Measurements from ENCODE around the gene UCHL5.

DNA sequence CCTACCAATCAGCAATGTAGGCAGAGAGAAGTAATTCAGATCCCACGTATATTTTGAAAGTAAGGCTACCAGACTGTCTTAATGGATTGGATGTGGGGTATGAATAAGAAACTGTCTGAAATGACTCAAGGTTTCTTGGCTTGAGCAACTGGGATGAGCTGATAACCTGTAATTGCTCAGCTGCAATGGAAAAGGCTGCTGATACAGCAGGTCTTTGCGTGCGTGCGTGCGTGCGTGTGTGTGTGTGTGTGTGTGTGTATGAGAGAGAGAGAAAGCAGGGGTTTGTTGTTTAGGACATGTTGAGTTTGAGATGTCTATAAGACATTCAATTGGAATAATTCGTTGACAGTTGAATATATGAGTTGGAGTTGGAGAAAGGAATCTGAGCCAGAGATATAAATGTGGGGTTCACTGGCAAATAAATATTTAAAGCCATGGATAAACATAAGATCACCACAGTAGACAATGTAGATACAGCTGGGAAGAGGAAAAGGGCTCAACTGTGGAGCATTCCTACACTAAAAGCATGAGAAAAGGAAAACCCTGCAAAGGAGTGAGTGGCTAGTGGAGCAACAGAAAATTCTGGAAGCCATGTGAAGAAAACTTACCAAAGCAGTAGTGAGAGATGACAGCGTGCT, 72.9 kb downstream of the UCHL5 start:
- TF ChIP-seq, protein P1, sequence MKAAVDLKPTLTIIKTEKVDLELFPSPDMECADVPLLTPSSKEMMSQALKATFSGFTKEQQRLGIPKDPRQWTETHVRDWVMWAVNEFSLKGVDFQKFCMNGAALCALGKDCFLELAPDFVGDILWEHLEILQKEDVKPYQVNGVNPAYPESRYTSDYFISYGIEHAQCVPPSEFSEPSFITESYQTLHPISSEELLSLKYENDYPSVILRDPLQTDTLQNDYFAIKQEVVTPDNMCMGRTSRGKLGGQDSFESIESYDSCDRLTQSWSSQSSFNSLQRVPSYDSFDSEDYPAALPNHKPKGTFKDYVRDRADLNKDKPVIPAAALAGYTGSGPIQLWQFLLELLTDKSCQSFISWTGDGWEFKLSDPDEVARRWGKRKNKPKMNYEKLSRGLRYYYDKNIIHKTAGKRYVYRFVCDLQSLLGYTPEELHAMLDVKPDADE (IDR thresholded peaks at IDR 0.05), result no peak
- TF ChIP-seq, protein P2, sequence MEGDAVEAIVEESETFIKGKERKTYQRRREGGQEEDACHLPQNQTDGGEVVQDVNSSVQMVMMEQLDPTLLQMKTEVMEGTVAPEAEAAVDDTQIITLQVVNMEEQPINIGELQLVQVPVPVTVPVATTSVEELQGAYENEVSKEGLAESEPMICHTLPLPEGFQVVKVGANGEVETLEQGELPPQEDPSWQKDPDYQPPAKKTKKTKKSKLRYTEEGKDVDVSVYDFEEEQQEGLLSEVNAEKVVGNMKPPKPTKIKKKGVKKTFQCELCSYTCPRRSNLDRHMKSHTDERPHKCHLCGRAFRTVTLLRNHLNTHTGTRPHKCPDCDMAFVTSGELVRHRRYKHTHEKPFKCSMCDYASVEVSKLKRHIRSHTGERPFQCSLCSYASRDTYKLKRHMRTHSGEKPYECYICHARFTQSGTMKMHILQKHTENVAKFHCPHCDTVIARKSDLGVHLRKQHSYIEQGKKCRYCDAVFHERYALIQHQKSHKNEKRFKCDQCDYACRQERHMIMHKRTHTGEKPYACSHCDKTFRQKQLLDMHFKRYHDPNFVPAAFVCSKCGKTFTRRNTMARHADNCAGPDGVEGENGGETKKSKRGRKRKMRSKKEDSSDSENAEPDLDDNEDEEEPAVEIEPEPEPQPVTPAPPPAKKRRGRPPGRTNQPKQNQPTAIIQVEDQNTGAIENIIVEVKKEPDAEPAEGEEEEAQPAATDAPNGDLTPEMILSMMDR (conservative IDR thresholded peaks at IDR 0.05; ENCODE audit: low read depth in 2 of 2), result no peak
- TF ChIP-seq EZH2 (IDR thresholded peaks at IDR 0.05; ENCODE audit: low read depth, unreplicated experiment) (no peak), EZH2phosphoT487 (IDR thresholded peaks at IDR 0.05; ENCODE audit: unreplicated experiment) (no peak), NANOG (IDR thresholded peaks at IDR 0.05; ENCODE audit: borderline replicate concordance) (no peak), JUNB (IDR thresholded peaks at IDR 0.05; ENCODE audit: unreplicated experiment) (no peak), POLR2AphosphoS5 (IDR thresholded peaks at IDR 0.05; ENCODE audit: low read depth) (no peak), CREB1 (CRISPR knock-in tag; IDR thresholded peaks at IDR 0.05; ENCODE audit: low read depth) (no peak), ZNF114 (CRISPR knock-in tag; IDR thresholded peaks at IDR 0.05) (no peak), STAT1 (IDR thresholded peaks at IDR 0.05; ENCODE audit: unreplicated experiment) (no peak)
- TF ChIP-seq, protein P3, sequence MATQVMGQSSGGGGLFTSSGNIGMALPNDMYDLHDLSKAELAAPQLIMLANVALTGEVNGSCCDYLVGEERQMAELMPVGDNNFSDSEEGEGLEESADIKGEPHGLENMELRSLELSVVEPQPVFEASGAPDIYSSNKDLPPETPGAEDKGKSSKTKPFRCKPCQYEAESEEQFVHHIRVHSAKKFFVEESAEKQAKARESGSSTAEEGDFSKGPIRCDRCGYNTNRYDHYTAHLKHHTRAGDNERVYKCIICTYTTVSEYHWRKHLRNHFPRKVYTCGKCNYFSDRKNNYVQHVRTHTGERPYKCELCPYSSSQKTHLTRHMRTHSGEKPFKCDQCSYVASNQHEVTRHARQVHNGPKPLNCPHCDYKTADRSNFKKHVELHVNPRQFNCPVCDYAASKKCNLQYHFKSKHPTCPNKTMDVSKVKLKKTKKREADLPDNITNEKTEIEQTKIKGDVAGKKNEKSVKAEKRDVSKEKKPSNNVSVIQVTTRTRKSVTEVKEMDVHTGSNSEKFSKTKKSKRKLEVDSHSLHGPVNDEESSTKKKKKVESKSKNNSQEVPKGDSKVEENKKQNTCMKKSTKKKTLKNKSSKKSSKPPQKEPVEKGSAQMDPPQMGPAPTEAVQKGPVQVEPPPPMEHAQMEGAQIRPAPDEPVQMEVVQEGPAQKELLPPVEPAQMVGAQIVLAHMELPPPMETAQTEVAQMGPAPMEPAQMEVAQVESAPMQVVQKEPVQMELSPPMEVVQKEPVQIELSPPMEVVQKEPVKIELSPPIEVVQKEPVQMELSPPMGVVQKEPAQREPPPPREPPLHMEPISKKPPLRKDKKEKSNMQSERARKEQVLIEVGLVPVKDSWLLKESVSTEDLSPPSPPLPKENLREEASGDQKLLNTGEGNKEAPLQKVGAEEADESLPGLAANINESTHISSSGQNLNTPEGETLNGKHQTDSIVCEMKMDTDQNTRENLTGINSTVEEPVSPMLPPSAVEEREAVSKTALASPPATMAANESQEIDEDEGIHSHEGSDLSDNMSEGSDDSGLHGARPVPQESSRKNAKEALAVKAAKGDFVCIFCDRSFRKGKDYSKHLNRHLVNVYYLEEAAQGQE (IDR thresholded peaks at IDR 0.05; ENCODE audit: unreplicated experiment), result no peak
- TF ChIP-seq, protein P4, sequence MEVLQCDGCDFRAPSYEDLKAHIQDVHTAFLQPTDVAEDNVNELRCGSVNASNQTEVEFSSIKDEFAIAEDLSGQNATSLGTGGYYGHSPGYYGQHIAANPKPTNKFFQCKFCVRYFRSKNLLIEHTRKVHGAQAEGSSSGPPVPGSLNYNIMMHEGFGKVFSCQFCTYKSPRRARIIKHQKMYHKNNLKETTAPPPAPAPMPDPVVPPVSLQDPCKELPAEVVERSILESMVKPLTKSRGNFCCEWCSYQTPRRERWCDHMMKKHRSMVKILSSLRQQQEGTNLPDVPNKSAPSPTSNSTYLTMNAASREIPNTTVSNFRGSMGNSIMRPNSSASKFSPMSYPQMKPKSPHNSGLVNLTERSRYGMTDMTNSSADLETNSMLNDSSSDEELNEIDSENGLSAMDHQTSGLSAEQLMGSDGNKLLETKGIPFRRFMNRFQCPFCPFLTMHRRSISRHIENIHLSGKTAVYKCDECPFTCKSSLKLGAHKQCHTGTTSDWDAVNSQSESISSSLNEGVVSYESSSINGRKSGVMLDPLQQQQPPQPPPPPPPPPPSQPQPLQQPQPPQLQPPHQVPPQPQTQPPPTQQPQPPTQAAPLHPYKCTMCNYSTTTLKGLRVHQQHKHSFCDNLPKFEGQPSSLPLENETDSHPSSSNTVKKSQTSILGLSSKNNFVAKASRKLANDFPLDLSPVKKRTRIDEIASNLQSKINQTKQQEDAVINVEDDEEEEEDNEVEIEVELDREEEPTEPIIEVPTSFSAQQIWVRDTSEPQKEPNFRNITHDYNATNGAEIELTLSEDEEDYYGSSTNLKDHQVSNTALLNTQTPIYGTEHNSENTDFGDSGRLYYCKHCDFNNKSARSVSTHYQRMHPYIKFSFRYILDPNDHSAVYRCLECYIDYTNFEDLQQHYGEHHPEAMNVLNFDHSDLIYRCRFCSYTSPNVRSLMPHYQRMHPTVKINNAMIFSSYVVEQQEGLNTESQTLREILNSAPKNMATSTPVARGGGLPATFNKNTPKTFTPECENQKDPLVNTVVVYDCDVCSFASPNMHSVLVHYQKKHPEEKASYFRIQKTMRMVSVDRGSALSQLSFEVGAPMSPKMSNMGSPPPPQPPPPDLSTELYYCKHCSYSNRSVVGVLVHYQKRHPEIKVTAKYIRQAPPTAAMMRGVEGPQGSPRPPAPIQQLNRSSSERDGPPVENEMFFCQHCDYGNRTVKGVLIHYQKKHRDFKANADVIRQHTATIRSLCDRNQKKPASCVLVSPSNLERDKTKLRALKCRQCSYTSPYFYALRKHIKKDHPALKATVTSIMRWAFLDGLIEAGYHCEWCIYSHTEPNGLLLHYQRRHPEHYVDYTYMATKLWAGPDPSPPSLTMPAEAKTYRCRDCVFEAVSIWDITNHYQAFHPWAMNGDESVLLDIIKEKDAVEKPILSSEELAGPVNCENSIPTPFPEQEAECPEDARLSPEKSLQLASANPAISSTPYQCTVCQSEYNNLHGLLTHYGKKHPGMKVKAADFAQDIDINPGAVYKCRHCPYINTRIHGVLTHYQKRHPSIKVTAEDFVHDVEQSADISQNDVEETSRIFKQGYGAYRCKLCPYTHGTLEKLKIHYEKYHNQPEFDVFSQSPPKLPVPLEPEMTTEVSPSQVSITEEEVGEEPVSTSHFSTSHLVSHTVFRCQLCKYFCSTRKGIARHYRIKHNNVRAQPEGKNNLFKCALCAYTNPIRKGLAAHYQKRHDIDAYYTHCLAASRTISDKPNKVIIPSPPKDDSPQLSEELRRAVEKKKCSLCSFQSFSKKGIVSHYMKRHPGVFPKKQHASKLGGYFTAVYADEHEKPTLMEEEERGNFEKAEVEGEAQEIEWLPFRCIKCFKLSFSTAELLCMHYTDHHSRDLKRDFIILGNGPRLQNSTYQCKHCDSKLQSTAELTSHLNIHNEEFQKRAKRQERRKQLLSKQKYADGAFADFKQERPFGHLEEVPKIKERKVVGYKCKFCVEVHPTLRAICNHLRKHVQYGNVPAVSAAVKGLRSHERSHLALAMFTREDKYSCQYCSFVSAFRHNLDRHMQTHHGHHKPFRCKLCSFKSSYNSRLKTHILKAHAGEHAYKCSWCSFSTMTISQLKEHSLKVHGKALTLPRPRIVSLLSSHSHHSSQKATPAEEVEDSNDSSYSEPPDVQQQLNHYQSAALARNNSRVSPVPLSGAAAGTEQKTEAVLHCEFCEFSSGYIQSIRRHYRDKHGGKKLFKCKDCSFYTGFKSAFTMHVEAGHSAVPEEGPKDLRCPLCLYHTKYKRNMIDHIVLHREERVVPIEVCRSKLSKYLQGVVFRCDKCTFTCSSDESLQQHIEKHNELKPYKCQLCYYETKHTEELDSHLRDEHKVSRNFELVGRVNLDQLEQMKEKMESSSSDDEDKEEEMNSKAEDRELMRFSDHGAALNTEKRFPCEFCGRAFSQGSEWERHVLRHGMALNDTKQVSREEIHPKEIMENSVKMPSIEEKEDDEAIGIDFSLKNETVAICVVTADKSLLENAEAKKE (CRISPR knock-in tag; IDR thresholded peaks at IDR 0.05), result no peak

Measured in GM23338 (cell line).